ENCODE measurements around the gene EGFLAM. TPM values are rescaled to one million over a fixed set of nuclear protein-coding genes. Genes with fewer than 3 reads are reported as not detected.

EGFLAM gene
- total RNA-seq, 6 experiments from 2014 or later = 1.1 to 7.2 (median 6.0) TPM

- Mint-ChIP-seq H3K36me3 (ENCODE audit: low read depth) (no peaks in the 10 kb centered on the region), H3K27me3 (ENCODE audit: insufficient read depth) (peaks cover 5% of the 10 kb centered on the region), H3K27ac (no peak overlapping the region), H3K4me1 (ENCODE audit: low read depth) (no peaks in the 10 kb centered on the region), H3K9me3 (no peaks in the 10 kb centered on the region), H3K4me3 (no peak overlapping the region)
- DNase-seq = no peak
- TF ChIP-seq CTCF (IDR thresholded peaks at IDR 0.05) = no peak
Measured at GRCh38 chr5:38285226-38285625, 26.9 kb downstream of the EGFLAM start.

GRCh38 chr5:38286002-38286401 is 27.6 kb downstream of the EGFLAM start:
- H3K9me3 Mint-ChIP-seq = no peaks in the 10 kb centered on the region
- TF ChIP-seq CTCF (IDR thresholded peaks at IDR 0.05) = no peak
- no peaks in the 10 kb centered on the region for H3K4me1 Mint-ChIP-seq (ENCODE audit: low read depth)
- H3K4me3 Mint-ChIP-seq = no peak overlapping the region
- no peak overlapping the region for H3K27ac Mint-ChIP-seq
- no peak for DNase-seq
- H3K36me3 Mint-ChIP-seq (ENCODE audit: low read depth) = no peaks in the 10 kb centered on the region
- H3K27me3 Mint-ChIP-seq (ENCODE audit: insufficient read depth) = peaks cover 5% of the 10 kb centered on the region

- Mint-ChIP-seq H3K36me3 (ENCODE audit: low read depth) (no peaks in the 10 kb centered on the region), H3K4me3 (no peak overlapping the region), H3K4me1 (ENCODE audit: low read depth) (no peaks in the 10 kb centered on the region), H3K27ac (no peak overlapping the region), H3K9me3 (no peaks in the 10 kb centered on the region), H3K27me3 (ENCODE audit: insufficient read depth) (peaks cover 5% of the 10 kb centered on the region)
- TF ChIP-seq CTCF (IDR thresholded peaks at IDR 0.05) = no peak
- no peak for DNase-seq
Measured at GRCh38 chr5:38287124-38287523, 28.8 kb downstream of the EGFLAM start.

GRCh38 chr5:38289457-38289856 is 31.1 kb downstream of the EGFLAM start:
- peaks cover 2% of the 10 kb centered on the region; the same call in 1 of the 2 replicates for H3K27me3 Mint-ChIP-seq (ENCODE audit: insufficient read depth)
- no peak for DNase-seq
- H3K36me3 Mint-ChIP-seq (ENCODE audit: low read depth) = no peaks in the 10 kb centered on the region
- no peaks in the 10 kb centered on the region for H3K9me3 Mint-ChIP-seq
- no peak overlapping the region for H3K27ac Mint-ChIP-seq
- TF ChIP-seq CTCF (IDR thresholded peaks at IDR 0.05) = no peak
- no peaks in the 10 kb centered on the region for H3K4me1 Mint-ChIP-seq (ENCODE audit: low read depth)
- no peak overlapping the region for H3K4me3 Mint-ChIP-seq

- TF ChIP-seq CTCF (IDR thresholded peaks at IDR 0.05) = no peak
- no peak overlapping the region for H3K4me3 Mint-ChIP-seq
- H3K27ac Mint-ChIP-seq = no peak overlapping the region
- H3K27me3 Mint-ChIP-seq (ENCODE audit: insufficient read depth) = peaks cover 5% of the 10 kb centered on the region; the same call in 1 of the 2 replicates
- H3K4me1 Mint-ChIP-seq (ENCODE audit: low read depth) = no peaks in the 10 kb centered on the region
- no peak for DNase-seq
- H3K36me3 Mint-ChIP-seq (ENCODE audit: low read depth) = no peaks in the 10 kb centered on the region
- no peaks in the 10 kb centered on the region for H3K9me3 Mint-ChIP-seq
Measured at GRCh38 chr5:38290028-38290653, 31.8 kb downstream of the EGFLAM start.
